GM23338 (cell line): ENCODE measurements around the gene TASP1.

Source experiments
- EZH2phosphoT487 ChIP-seq: fragments of 200-600 bp; sonication (generic); IDR thresholded peaks from one replicate; pipeline ENCODE4 v1.8.1; 2018; ENCODE audit warnings: antibody characterized with exemption; ENCODE audit not compliant: unreplicated experiment
- TF ChIP-seq, protein P1 (sequence below), 2 experiments: fragments of 200-600 bp in 1 of 2; sonication (generic) in 1 of 2; conservative IDR thresholded peaks; 2 replicates each; pipeline versions ENCODE4 v1.5.1 to v1.6.1; 2016 to 2017; ENCODE audit warnings: antibody characterized with exemption in 2 of 2, low read depth in 2 of 2, mild to moderate bottlenecking in 2 of 2, moderate library complexity in 1 of 2

DNA sequence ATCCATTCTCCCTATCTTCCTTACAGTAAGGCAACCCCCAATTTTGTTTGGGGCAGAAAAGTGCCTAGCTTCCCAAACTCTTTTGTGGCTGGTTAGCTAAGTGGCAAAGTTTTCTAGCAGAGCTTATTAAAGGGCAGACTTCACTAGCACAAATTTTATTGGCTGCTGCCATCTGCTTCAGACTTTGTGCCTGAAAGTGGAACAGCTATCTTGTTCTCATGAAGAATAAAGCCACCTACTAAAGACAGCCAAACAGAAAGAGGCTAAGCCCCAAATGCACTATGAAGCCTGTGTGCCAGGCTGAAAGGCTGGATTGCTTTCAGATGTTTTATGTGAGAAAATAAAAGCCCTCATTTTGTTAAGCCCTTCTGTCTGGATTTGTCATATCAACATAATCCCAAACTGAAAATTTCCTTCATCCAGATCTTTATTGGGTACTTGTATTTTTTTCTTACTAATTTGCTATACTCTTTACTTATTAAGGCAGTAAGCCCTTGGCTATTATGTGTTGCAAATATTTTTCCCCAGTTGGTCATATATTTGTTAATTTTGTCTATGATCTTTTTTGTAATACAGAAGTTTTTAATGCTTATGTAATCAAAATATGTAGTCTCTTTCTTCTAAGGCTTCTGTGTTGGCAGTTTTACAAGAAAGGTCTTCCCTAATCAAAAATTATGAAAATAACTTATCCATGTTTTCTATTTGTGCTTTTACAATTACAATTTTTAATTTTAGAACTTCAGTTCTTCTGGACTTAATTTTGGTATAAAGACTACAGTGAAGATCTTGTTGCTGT is 191.1 kb downstream of the TASP1 start:
- TF ChIP-seq, protein P1, sequence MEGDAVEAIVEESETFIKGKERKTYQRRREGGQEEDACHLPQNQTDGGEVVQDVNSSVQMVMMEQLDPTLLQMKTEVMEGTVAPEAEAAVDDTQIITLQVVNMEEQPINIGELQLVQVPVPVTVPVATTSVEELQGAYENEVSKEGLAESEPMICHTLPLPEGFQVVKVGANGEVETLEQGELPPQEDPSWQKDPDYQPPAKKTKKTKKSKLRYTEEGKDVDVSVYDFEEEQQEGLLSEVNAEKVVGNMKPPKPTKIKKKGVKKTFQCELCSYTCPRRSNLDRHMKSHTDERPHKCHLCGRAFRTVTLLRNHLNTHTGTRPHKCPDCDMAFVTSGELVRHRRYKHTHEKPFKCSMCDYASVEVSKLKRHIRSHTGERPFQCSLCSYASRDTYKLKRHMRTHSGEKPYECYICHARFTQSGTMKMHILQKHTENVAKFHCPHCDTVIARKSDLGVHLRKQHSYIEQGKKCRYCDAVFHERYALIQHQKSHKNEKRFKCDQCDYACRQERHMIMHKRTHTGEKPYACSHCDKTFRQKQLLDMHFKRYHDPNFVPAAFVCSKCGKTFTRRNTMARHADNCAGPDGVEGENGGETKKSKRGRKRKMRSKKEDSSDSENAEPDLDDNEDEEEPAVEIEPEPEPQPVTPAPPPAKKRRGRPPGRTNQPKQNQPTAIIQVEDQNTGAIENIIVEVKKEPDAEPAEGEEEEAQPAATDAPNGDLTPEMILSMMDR (conservative IDR thresholded peaks at IDR 0.05; ENCODE audit: low read depth in 2 of 2) = no peak
- no peak for TF ChIP-seq EZH2phosphoT487
